ENCODE measurements around the gene PCNX2.
A peak's percentile ranks its signal among the peaks of the same experiment; 100 is the strongest.

PCNX2 gene

GRCh38 chr1:232982238-232982944, 313.1 kb downstream of the PCNX2 start:
- DNase-seq: no peak

DNA sequence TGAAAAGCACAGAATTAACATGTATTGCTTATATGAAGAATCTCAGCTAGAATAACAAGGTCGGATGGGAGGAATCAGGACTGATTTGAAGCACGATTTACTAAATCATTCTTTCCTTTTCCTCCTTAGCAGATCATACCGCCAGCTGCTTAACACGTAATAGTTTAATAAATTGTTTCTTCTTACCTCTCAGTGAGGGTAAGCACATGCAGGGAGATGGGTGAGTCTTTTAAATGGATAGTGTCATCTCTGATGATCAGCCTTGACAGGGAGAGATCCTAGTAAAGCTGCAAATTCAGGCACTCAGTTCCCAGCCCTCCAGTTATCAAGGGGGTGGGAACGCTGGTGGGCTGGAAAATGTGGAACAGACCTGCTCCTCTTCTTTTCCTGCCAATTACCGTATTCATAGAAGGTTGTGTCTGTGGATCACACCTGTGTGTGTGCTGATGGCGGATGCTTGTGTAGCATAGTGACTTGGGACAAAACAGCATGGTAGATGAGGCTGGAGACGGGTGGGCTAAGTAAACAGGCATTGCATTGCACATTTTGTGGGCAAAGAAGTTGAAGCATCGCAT, 314.5 kb downstream of the PCNX2 start:
- no peak for DNase-seq

- DNase-seq: no peak
Measured at GRCh38 chr1:232980355-232980978, 315.1 kb downstream of the PCNX2 start.

- no peak for DNase-seq
Measured at GRCh38 chr1:232979558-232979957, 316.0 kb downstream of the PCNX2 start.

DNA sequence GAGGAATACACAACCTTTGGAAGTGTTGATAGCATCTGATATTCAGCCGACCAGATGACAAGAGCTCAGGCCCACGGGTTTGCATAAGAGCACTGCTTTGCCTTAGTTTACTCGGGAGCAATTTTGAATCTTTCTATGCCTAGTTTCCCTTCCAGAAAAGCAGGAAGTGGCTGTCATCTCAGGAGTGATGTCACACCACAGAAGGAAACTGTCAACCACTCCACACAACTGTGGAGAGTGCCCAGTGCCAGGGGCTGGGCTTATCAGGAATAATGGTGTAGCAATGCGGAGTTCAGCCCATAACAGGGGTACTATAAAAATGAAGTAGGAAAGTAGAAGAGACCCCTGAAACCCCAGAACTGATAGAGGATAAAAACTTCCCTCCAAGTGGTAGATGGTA, 316.7 kb downstream of the PCNX2 start:
- no peak for DNase-seq

DNA sequence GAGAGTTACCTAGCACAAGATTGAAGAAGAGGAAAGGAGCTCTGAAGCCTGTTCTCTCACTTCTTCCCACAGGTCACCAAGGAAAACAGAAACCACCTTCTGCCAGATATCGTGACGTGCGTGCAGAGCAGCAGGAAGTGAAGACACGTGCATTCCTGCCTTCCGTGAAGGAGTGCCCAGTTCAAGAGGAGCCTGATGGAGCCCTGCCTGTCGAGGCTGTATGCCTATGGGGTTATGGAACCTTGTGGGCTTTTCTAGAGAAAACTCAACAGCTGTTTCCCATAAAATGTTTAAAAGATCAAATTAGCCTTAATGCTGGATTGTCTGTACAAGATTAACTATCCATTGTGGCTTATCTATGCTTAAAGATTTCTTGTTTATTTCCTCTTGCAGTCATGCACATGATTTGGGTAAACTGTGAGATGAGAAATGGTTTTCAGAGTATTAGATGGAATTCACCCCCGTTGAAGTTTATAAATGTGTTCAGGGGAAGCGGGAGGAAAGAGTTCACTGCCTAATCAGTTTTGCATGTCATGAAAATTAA, 317.4 kb downstream of the PCNX2 start:
- no peak for DNase-seq

DNA sequence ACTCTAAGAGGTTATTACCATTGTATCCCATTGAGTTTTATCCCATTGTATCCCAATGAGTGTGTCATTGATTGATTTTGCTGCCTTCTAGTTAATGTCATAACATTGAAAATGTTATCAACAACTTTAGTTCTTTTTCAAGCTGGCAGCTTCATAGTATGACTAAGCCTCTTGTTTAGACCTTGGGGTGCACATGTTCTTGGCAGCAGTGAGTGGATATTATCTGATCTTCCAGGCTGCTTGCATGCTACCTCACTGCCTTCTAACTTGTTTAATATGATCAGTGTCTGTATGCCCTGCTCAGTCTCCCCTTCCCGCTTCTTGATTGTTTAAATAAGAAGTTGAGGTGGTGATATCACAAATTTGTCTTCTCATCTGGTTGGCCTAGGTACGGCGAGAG, 320.6 kb downstream of the PCNX2 start:
- DNase-seq: no peak

- peak in 1 of 2 experiments; percentile 16 for DNase-seq
Measured at GRCh38 chr1:232973652-232974611, 321.6 kb downstream of the PCNX2 start.

DNA sequence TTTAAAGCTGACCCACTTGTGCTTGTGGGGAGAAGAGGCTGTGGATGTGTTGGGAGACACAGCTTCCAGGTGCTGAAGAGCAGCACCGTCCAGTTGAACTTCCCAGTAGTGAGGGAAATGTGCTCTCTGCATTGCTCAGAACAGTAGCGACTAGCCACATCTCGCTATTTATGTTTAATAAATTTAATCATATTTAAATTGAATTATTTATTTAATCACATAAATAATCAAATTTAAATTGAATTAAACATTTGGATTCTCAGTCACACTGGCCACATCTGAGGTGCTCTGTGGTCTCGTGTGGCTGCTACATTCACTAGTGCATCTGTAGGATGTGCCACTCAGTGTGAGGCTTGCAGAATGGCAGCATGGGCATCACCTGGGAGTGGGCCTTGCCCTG, 325.0 kb downstream of the PCNX2 start:
- no peak for DNase-seq

DNA sequence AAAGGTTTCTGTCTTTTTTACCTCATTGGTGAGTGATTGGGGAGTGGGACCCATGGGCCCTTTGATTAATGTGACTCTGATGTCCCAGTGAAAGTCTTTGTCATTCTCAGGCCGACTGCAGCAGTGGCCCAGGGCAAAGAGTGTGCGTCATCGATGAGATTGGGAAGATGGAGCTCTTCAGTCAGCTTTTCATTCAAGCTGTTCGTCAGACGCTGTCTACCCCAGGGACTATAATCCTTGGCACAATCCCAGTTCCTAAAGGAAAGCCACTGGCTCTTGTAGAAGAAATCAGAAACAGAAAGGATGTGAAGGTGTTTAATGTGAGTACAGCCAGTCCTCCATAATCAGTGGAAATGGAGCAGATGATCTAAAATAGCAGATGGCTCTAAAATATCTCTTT, 325.7 kb downstream of the PCNX2 start:
- no peak for DNase-seq

GRCh38 chr1:232968965-232969364, 326.6 kb downstream of the PCNX2 start:
- peak; percentile 23 to 54 for DNase-seq

DNA sequence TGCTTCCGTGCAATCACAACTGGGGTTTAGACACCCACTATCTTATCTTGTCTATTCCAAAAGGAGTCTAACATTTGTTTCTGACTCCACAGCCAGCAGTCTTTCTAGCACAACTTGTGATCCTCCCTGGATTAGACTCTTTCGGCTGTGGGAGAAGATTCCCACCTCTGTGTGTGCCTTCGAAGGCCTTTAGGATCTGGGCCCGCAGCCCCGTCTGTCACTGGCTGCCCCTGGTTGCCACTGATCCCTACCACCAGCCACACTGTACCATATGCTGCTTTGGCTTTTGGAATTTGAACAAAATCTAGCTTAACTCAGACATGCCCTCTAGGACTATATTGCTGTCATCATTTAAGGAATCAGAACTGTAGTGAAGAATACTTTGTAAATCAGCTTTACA, 327.1 kb downstream of the PCNX2 start:
- DNase-seq: no peak

- DNase-seq: no peak
Measured at GRCh38 chr1:232966663-232967062, 328.9 kb downstream of the PCNX2 start.

GRCh38 chr1:232965912-232966217, 329.7 kb downstream of the PCNX2 start:
- no peak for DNase-seq

GRCh38 chr1:232965124-232965911, 330.2 kb downstream of the PCNX2 start:
- no peak for DNase-seq

DNA sequence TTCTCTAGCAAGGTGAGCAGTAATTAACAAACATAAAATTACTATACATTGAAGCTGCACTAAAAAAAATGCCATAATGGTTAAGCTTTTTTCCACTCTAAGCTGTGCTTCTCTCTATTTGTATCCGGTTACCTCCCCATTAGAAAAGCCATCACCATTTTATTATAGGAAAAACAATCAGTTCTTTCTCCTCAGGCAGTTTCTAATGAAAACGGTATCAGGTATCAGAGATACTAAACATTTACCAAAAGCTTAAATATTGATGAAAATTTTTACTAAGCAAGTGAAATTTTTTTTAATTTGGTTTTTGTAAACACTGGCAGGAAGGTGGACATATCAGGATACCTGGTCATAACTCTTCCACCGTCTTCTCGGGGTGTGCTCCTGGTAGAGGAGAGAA, 330.9 kb downstream of the PCNX2 start:
- DNase-seq: no peak

DNA sequence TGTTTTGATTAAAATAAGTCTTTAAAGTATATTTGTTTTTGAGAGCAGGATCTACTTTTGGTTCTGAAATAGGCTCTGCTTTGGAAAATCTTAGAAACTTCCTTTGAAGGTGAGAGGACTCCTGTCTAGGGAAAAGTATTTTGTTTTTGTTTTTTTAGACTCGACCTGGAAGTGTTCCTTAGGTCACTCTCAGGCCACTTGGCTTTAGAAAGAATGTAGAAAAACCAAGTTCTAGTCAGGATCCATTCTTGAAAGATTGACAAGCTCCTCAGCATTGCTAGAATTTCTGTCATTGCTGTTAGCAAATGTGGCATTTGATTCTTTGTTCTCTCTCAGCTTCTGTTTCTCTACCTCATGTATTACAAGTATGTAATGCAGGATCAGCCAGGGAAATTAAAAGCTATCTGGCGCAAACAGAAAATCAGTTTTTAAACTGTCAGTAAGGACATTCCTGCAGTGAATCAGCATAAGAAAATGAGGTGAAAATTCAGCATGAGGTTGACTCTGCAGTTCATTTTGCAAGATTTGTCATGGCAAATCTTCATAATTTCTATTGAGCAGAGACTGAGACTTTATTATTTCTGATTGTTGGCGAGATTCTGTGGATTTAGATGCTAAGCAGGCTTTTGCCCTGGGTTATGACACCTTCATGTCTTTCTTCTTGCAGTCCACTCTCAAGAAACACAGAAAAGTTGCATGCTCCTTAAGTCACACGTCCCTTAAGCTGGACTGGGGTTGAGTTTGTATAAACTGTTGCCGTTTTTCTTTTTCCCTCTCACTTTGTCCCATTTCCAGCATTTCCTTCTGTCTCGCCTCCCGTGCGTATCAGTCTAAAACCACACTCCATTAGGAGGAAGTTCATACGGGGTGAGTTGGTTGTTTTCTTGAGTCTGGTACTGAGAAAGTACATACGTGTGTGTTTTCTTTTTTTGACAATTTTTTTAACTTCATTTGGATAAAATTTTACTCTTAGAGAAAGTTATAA, 332.5 kb downstream of the PCNX2 start:
- peak; percentile 75 to 76 for DNase-seq

GRCh38 chr1:232958067-232958466, 337.5 kb downstream of the PCNX2 start:
- DNase-seq: no peak

GRCh38 chr1:232956081-232956480, 339.4 kb downstream of the PCNX2 start:
- DNase-seq: no peak

DNA sequence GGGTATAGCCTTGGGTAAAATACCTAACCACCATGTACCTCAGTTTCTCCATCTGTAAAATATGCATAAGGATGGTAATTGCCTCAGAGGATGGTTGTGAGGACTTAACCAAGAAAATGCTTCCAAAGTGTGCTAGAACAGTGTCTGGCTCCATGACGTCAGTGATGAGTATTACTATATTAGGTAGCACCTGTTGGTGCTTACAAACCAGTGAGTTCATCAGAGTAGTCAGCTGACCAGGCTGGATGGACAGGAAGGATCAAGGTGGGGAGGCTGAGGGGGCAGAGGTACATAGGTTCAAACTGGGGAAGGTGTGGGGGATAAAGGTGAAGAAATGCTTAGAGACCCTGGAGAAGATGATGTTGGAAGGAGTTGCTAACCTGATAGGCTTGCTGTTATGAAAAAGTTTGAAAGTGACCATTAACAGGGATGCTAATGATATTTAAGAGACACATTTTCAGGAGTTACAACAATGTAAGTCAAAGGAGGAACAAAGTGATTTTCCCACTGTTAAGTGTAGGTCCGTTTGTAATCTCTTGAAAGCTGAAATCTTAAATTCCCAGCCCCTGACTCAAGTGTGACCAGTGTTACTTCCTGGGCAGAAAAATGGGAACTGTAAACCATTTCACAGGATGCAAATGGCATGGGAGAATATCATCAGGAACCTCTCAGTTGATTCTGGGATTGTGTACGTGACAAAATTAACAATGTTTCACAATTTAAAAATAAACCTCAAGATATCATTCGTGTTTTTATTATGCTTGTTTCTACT, 340.7 kb downstream of the PCNX2 start:
- DNase-seq: no peak

Data from Kasumi-1 (cell line).